Central memory CD4-positive, alpha-beta T cell (primary cell): ENCODE data around the gene EPB41L1.

Source experiments
- DNase-seq: peaks from one replicate; pipeline ENCODE4 v3.0.0; 2022

EPB41L1 gene

GRCh38 chr20:36234771-36235320 lies 80.3 kb downstream of the EPB41L1 start:
- no peak for DNase-seq

GRCh38 chr20:36235892-36236785 lies 81.6 kb downstream of the EPB41L1 start, which contains the start of gene AAR2:
AAR2 (plus strand) TSS chr20:36236478; CDS start chr20:36239869, 3,391 bp downstream.
- DNase-seq, result peak; percentile 65

GRCh38 chr20:36236786-36237121 lies 82.2 kb downstream of the EPB41L1 start:
- no peak for DNase-seq

- no peak for DNase-seq
Measured at GRCh38 chr20:36237477-36237876, 82.9 kb downstream of the EPB41L1 start.

- no peak for DNase-seq
Measured at GRCh38 chr20:36238153-36238552, 83.6 kb downstream of the EPB41L1 start.

GRCh38 chr20:36238760-36239159 lies 84.2 kb downstream of the EPB41L1 start:
- DNase-seq, result no peak

GRCh38 chr20:36240076-36240475 lies 85.5 kb downstream of the EPB41L1 start:
- no peak for DNase-seq

DNA sequence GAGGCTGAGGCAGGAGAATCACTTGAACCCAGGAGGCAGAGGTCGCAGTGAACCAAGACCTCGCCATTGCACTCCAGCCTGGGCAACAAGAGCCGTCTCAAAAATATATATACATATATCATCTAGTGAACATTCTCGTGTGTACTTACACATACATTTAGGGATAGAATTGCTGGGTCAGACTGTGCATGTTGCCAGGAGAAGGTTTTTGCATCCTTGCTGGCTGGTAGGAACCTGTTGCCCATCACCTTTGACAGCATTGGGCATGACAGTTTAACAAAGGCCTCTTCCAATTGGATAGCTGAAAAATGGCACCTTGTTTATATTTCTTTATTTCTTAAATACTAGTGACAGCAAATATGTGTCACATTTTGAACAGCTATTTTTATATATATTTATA lies 87.1 kb downstream of the EPB41L1 start:
- DNase-seq, result no peak

DNA sequence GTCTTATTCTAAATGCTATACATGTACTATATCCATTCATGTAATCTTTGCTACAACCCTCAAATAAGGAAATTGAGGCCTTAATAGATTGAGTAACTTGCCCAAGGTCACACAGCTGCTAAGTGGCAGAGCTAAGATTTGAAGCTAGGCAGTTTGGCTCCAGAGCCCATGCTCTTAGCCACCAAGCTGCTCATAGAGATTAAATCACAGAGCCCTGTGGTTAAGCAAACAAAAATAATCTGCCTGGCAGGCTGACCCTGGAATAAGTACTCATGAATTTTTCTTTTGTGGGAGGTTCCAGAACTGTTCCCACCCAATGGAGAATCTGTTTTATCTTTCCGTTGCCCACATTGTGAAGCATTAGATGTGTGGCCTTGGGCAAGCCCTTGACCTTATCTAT lies 89.2 kb downstream of the EPB41L1 start:
- no peak for DNase-seq

DNA sequence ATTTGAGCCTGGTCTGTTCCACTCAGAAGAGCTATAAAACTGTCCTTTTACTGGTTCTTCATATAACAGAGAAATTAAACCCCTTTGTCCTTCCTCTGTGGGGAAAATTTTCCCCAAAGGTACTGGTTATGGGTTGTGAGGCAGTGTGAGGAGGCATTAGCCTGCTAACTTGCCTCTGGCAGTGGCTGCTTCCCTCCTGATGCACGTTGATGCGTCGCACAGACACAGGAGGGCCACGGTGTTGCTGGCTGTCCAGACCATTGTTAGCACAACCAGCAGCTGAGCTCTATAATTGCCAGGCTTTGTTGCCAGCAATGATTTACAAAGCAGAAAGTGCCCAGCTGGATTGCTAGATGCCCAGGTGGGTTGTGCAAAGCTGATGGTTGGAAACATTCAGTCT lies 91.9 kb downstream of the EPB41L1 start:
- DNase-seq, result no peak

DNA sequence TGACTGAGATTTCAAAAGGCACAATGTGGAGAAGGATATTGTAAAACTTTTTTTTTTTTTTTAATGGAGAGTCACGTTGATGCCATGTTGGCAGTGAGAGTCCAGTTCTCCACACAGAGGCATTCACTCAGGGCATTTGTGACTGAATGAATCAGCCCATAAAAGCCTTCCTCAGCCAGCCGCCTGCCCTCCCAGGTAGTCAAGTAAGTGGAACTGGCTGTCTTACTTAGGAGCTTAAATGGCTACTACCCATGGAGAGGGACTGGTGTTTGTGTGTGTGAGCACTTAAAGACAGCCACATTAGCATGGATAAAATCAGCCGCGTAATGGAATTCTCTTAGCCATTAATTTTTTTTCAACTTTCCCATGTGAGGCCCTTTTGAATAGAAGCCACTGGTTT lies 94.3 kb downstream of the EPB41L1 start:
- no peak for DNase-seq

GRCh38 chr20:36249450-36249849 lies 94.9 kb downstream of the EPB41L1 start:
- no peak for DNase-seq

DNA sequence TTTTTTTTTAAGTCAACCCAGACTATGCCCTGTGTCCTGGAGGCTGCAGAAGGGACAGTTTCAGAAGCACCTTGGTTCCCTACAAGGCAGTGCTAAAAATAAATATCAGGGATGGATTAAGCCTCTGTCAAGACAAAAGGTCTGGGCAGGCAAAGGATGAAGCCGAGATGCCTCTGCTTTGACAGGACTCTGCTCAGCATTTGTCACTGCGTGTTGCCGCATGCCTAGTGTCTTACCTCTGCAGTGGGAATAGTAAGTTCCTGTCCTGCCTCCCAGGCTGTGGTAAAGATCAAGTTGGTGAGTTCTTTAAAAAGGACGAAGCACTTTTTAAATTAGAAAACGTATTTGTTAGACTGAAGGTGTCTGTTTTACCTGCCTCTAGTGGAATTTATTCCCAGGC lies 96.9 kb downstream of the EPB41L1 start:
- DNase-seq, result no peak

DNA sequence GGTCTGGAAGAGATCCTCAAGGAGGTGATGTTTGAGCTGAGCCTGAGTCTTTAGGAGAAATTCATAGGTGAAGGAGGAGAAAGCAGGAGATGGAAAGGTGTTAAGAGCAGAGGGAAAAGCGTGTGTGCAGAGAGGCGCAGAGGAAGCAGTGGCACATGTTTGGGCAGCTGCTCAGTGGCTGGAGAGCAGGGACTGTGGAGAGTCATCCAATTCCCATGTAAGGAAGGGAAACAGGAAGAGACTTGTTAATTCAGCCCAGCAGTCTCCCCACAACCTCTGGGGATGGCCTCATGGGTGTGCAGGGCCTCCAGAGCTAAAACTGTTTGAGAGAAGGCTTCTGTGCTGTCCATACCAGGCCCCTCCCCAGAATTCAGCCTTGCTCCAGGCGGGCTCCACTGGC lies 98.0 kb downstream of the EPB41L1 start:
- DNase-seq, result no peak

GRCh38 chr20:36253036-36253435 lies 98.5 kb downstream of the EPB41L1 start:
- DNase-seq, result no peak

- DNase-seq, result no peak
Measured at GRCh38 chr20:36254076-36254475, 99.5 kb downstream of the EPB41L1 start.

- no peak for DNase-seq
Measured at GRCh38 chr20:36255445-36255844, 100.9 kb downstream of the EPB41L1 start.

GRCh38 chr20:36259177-36260061 lies 104.9 kb downstream of the EPB41L1 start:
- DNase-seq, result no peak

DNA sequence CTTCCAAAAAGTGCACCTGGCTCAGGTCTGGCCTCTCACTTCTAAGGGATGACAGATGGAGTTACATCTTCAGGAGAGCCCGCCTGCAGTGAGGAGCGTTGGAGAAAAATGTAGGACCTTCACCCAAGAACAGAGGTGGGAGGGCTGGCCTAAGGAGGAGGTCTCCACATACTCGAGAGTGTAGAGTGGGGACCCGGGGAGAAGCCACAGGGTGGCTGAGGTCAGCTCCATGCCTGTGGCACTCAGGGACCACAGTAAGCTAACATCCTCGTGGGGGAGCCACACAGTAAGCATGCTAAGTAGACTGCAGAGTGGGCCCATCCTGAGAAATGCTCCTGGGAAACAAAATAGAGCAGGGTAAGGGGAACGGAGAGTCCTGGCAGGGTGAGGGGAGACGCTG lies 105.8 kb downstream of the EPB41L1 start:
- no peak for DNase-seq

GRCh38 chr20:36261389-36262105 lies 107.0 kb downstream of the EPB41L1 start:
- DNase-seq, result no peak

DNA sequence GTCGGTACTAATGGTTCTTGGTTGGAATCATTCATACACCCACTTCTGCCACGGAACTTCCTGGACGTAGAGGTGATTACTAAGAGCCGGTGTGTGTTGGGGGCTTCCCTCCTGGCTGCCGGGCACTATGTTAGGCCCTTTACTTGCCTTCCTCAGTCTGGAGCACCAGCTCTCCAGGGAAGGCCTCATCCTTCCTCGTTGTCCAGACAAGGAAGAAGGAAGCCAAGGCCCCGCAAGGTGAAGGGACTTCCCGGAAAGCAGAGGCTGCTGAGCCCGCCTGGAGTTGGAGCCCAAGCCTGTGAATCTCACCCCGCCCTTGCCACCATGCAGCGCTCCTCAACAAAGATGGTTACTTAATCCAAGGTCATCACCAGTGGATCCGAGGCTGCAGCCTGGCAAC lies 107.9 kb downstream of the EPB41L1 start:
- no peak for DNase-seq

DNA sequence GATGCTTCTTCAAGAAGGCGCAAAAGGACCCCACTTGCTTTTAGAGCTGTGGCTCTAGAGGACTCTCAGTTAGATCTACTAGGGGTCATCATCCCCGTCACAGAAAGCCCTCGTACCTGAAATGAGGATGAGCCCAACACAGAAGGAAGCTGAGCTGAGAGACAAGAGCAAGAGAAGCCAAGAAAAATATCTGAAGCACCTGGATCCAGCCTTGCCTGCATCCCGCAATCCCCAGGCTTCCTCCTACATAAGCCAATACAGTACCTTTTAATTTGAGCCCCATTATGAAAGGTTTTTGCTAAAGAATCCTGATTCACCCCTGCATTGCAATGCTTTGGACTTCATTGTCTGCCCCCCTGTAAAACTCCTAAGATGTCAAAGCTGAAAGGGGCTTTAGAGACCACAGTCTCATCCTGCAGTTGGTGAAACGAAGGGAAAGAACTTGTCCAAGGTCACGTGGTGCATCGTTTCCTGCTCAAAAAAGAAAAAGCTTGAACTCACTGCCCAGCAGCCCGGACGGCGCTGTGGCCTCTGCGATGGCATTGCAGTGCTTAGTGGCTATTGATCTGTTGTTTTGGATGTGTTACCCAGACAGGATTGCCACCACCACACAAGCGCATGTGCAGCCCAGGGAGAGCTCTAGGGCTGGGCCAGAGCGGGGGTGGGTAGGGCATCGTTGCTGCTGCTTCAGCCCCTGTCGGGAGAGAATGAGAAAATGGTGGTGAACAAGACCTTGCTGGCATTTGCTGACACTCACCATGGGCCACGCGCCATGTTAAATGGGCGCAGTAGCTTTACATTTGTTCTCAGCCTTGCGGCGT lies 110.1 kb downstream of the EPB41L1 start:
- DNase-seq, result no peak
